ENCODE results near the gene EPB41L2. TPM values are rescaled to one million over a fixed set of nuclear protein-coding genes. Genes with fewer than 3 reads are reported as not detected.
A peak's percentile ranks its signal among the peaks of the same experiment; 100 is the strongest.

Gene EPB41L2
- total RNA-seq, 1 experiment from 2014 or later, result 199 TPM

- CTCF ChIA-PET, result no interaction called here
- Histone ChIP-seq H3K9me3 (ENCODE audit: control insufficient read depth, insufficient read depth, low read depth, low read length) (peaks cover 12% of the 10 kb centered on the region; the same call in 1 of the 2 replicates), H3K4me1 (ENCODE audit: control insufficient read depth, insufficient read depth, low read length) (peaks cover 40% of the 10 kb centered on the region), H3K4me3 (ENCODE audit: low read depth in 2 of 2, low read length in 2 of 2) (no peak overlapping the region), H3K27me3 (ENCODE audit: control insufficient read depth, insufficient read depth, low read length) (no peaks in the 10 kb centered on the region), H3K27ac (ENCODE audit: low read length) (peak overlapping the region; percentile 40), H3K36me3 (ENCODE audit: control insufficient read depth, insufficient read depth, low read length) (no peaks in the 10 kb centered on the region)
- intact Hi-C loops (cut with micrococcal nuclease; ENCODE audit: unreplicated experiment) (no loop called here), in situ Hi-C loops (cut with HindIII; ENCODE audit: low pct_unique_long_range_greater_than_20kb, low sequenced_read_pairs) (no loop called here)
- DNase-seq (ENCODE audit: low read depth, low spot score) (no peak), ATAC-seq (no peak)
- TSS peak; percentile 8 for BruUV-seq (replicated peaks)
- TF ChIP-seq POLR2AphosphoS5 (IDR thresholded peaks at IDR 0.05; ENCODE audit: low read depth, low read length) (no peak), SIN3A (IDR thresholded peaks at IDR 0.05; ENCODE audit: borderline replicate concordance, insufficient read depth, low read depth, low read length) (no peak), REST (IDR thresholded peaks at IDR 0.05; ENCODE audit: insufficient read depth in 1 of 2, low read depth in 2 of 2, low read length in 1 of 2) (no peak), TCF7L2 (IDR thresholded peaks at IDR 0.05; ENCODE audit: low read depth, low read length) (no peak), CTCF (IDR thresholded peaks at IDR 0.05) (no peak)
- POLR2A ChIA-PET, result no interaction called here
Observed at GRCh38 chr6:131049608-131050007, 13.4 kb downstream of the EPB41L2 start.

GRCh38 chr6:131048933-131049515 lies 14.0 kb downstream of the EPB41L2 start:
- CTCF ChIA-PET, result no interaction called here
- POLR2A ChIA-PET, result interaction anchor here (0.6 kb wide), 1 partner anchor 12 kb away, joined by 8 read pairs; no protein-coding TSS in a partner anchor

More at GRCh38 chr6:131048933-131049515, 14.0 kb downstream of the EPB41L2 start:
- Histone ChIP-seq H3K27me3 (ENCODE audit: control insufficient read depth, insufficient read depth, low read length) (no peaks in the 10 kb centered on the region), H3K4me3 (ENCODE audit: low read depth in 2 of 2, low read length in 2 of 2) (no peak overlapping the region), H3K9me3 (ENCODE audit: control insufficient read depth, insufficient read depth, low read depth, low read length) (peaks cover 6% of the 10 kb centered on the region; the same call in 1 of the 2 replicates), H3K4me1 (ENCODE audit: control insufficient read depth, insufficient read depth, low read length) (peaks cover 41% of the 10 kb centered on the region), H3K36me3 (ENCODE audit: control insufficient read depth, insufficient read depth, low read length) (no peaks in the 10 kb centered on the region), H3K27ac (ENCODE audit: low read length) (peak overlapping the region; percentile 40)
- no TSS peak for BruUV-seq (replicated peaks)
- in situ Hi-C loops (cut with HindIII; ENCODE audit: low pct_unique_long_range_greater_than_20kb, low sequenced_read_pairs) (no loop called here), intact Hi-C loops (cut with micrococcal nuclease; ENCODE audit: unreplicated experiment) (no loop called here)
- TF ChIP-seq POLR2AphosphoS5 (IDR thresholded peaks at IDR 0.05; ENCODE audit: low read depth, low read length) (no peak), CTCF (IDR thresholded peaks at IDR 0.05) (no peak)
- ATAC-seq, result no peak
- DNase-seq (ENCODE audit: low read depth, low spot score), result no peak
